HL-60 (cell line): Measurements from ENCODE around the gene SAA2.

Source experiments
- DNase-seq, 2 experiments: peaks; one replicate each; pipeline ENCODE4 v3.0.0-alpha.2; 2010 to 2020; ENCODE audit warnings: low read depth in 1 of 2, low spot score in 1 of 2
- H3K27ac ChIP-seq: fragments of 250-450 bp; sonication (Bioruptor Pico); replicated peaks from 2 replicates; pipeline ENCODE4 v1.5.1; 2020; ENCODE audit warnings: mild to moderate bottlenecking, moderate library complexity
- H3K27me3 ChIP-seq: fragments of 250-450 bp; sonication (Bioruptor Pico); 2 replicates; pipeline ENCODE4 v1.5.1; 2021; ENCODE audit warnings: mild to moderate bottlenecking, moderate library complexity; ENCODE audit not compliant: insufficient read depth, poor library complexity, severe bottlenecking
- H3K4me3 ChIP-seq: replicated peaks from 2 replicates; pipeline ENCODE4 v1.5.1; 2011; ENCODE audit warnings: mild to moderate bottlenecking, control low read depth, low read length; ENCODE audit not compliant: insufficient read depth
- CTCF ChIP-seq: IDR thresholded peaks from one replicate; pipeline ENCODE4 v1.5.1; 2011; ENCODE audit warnings: low read length, control low read depth, inconsistent platforms; ENCODE audit not compliant: insufficient read depth
- GABPA ChIP-seq: IDR thresholded peaks from 2 replicates; pipeline ENCODE4 v1.6.1; 2012; ENCODE audit warnings: low read depth
- POLR2AphosphoS5 ChIP-seq: IDR thresholded peaks from 2 replicates; pipeline ENCODE4 v1.6.1; 2012; ENCODE audit warnings: low read depth
- REST ChIP-seq: IDR thresholded peaks from 2 replicates; pipeline ENCODE4 v1.6.1; 2012; ENCODE audit warnings: low read depth; ENCODE audit not compliant: insufficient replicate concordance
- SPI1 ChIP-seq: IDR thresholded peaks from 2 replicates; pipeline ENCODE4 v1.6.1; 2012; ENCODE audit warnings: low read depth, mild to moderate bottlenecking, borderline replicate concordance

The SAA2 gene

GRCh38 chr11:18288911-18289310 is 40.4 kb upstream of the SAA2 start:
- TF ChIP-seq SPI1 (no peak), CTCF (no peak), REST (no peak), POLR2AphosphoS5 (no peak), GABPA (no peak)
- H3K27me3 ChIP-seq: no peaks in the 10 kb centered on the region
- no peak overlapping the region for H3K27ac ChIP-seq
- DNase-seq: no peak
- no peak overlapping the region for H3K4me3 ChIP-seq

- H3K27ac ChIP-seq: no peak overlapping the region
- TF ChIP-seq POLR2AphosphoS5 (no peak), REST (no peak), GABPA (no peak), CTCF (no peak), SPI1 (no peak)
- H3K4me3 ChIP-seq: no peak overlapping the region
- no peaks in the 10 kb centered on the region for H3K27me3 ChIP-seq
- no peak for DNase-seq
Measured at GRCh38 chr11:18285841-18286240, 37.4 kb upstream of the SAA2 start.

- no peak for DNase-seq
- Histone ChIP-seq H3K27ac (no peak overlapping the region), H3K4me3 (no peak overlapping the region), H3K27me3 (no peaks in the 10 kb centered on the region)
- TF ChIP-seq REST (no peak), CTCF (no peak), SPI1 (peak; percentile 13; the same call in 1 of the 2 replicates), GABPA (no peak)
Measured at GRCh38 chr11:18282626-18283025, 34.2 kb upstream of the SAA2 start.
